ENCODE data around the gene RANBP10. TPM values are rescaled to one million over a fixed set of nuclear protein-coding genes. Genes with fewer than 3 reads are reported as not detected.

The RANBP10 gene
- total and polyA plus RNA-seq, 2 of the 13 experiments (the other 11 are each of a cell fraction or from before 2014, with no cell fraction given), result 9.2 to 22.7 TPM

GRCh38 chr16:67842509-67843342, 36.4 kb upstream of the RANBP10 start (continued):
- peak; percentile 67; the same call in 1 of the 2 replicates for TF ChIP-seq ZNF235 (CRISPR knock-in tag; IDR thresholded peaks at IDR 0.05; ENCODE audit: borderline replicate concordance)
- TF ChIP-seq ZNF564 (CRISPR knock-in tag; IDR thresholded peaks at IDR 0.05), result peak; percentile 68; the same call in 1 of the 2 replicates
- no peak for TF ChIP-seq ATAD3A (CRISPR knock-in tag; IDR thresholded peaks at IDR 0.05)
- no peak for TF ChIP-seq ZSCAN22 (CRISPR knock-in tag; IDR thresholded peaks at IDR 0.05)
- TF ChIP-seq HBP1 (CRISPR knock-in tag; IDR thresholded peaks at IDR 0.05; ENCODE audit: low read depth), result no peak
- no peak for TF ChIP-seq ELF4 (CRISPR knock-in tag; IDR thresholded peaks at IDR 0.05; ENCODE audit: borderline replicate concordance)
- TF ChIP-seq ZNF446 (CRISPR knock-in tag; IDR thresholded peaks at IDR 0.05), result 0 out of 2 replicates have a peak, but pooled peaks have one; percentile 20
- TF ChIP-seq NCOA5 (CRISPR knock-in tag; IDR thresholded peaks at IDR 0.05), result no peak
- no peak for TF ChIP-seq ZNF512B (CRISPR knock-in tag; IDR thresholded peaks at IDR 0.05; ENCODE audit: borderline replicate concordance)
- no peak for TF ChIP-seq KLF16 (CRISPR knock-in tag; IDR thresholded peaks at IDR 0.05)
- TF ChIP-seq PHF20 (CRISPR knock-in tag; IDR thresholded peaks at IDR 0.05), result no peak
- no peak for TF ChIP-seq KAT2B (IDR thresholded peaks at IDR 0.05; ENCODE audit: borderline replicate concordance, low read depth, low read length)
- TF ChIP-seq ZNF788 (CRISPR knock-in tag; IDR thresholded peaks at IDR 0.05; ENCODE audit: borderline replicate concordance), result peak; percentile 28; the same call in 1 of the 2 replicates
- no peak for TF ChIP-seq KLF11 (CRISPR knock-in tag; IDR thresholded peaks at IDR 0.05)
- TF ChIP-seq CBX5 (CRISPR knock-in tag; IDR thresholded peaks at IDR 0.05; ENCODE audit: borderline replicate concordance), result no peak; the same call in 1 of the 2 replicates
- TF ChIP-seq ZNF781 (CRISPR knock-in tag; IDR thresholded peaks at IDR 0.05; ENCODE audit: borderline replicate concordance, not compliant biosample characterization), result peak; percentile 23
- TF ChIP-seq YEATS4 (CRISPR knock-in tag; IDR thresholded peaks at IDR 0.05; ENCODE audit: borderline replicate concordance), result no peak; the same call in 1 of the 2 replicates
- no peak for TF ChIP-seq ZNF678 (CRISPR knock-in tag; IDR thresholded peaks at IDR 0.05)
- TF ChIP-seq ZBTB33 (CRISPR knock-in tag; IDR thresholded peaks at IDR 0.05), result no peak
- no peak for TF ChIP-seq ZNF660 (CRISPR knock-in tag; IDR thresholded peaks at IDR 0.05; ENCODE audit: borderline replicate concordance, low read depth)
- no peak for TF ChIP-seq CEBPG (CRISPR knock-in tag; IDR thresholded peaks at IDR 0.05)
- no peak for TF ChIP-seq AGO1 (IDR thresholded peaks at IDR 0.05; ENCODE audit: low read depth, low read length, poor library complexity, severe bottlenecking)
- peak; percentile 84 for TF ChIP-seq ZNF414 (CRISPR knock-in tag; IDR thresholded peaks at IDR 0.05)

All from HepG2 (cell line).